ENCODE data around the gene PRKN.

GRCh38 chr6:161870236-161870901 lies 857.2 kb downstream of the PRKN start:
- TF ChIP-seq CTCF (IDR thresholded peaks at IDR 0.05; ENCODE audit: borderline replicate concordance, extremely low read depth, low read length, poor library complexity, severe bottlenecking) (no peak), EZH2 (IDR thresholded peaks at IDR 0.05; ENCODE audit: borderline replicate concordance, low read depth, low read length, severe bottlenecking) (no peak)

Data from DND-41 (cell line).